ENCODE measurements around the gene REG3G.

REG3G gene

DNA sequence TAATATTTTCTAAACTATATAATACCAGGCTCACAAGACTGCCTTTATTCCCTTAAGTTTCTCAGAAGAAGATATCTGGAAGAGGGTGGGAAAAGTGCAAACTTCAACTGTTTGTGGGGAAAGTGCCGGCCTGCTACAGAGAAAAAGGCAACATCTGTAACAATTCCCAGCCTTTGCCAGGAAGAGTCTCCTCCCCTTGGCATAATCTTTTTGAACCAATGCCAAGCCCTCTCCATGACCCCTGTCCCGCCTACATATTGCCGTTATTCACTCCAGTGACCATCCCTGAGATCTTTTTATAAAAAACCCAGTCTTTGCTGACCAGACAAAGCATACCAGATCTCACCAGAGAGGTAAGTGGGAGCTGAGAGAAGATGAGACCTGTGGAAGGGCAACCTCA lies at the start of gene REG3G:
Gene REG3G (plus strand): TSS at position 282 of the 400 bp plus-strand sequence. CDS start 392 bp downstream, outside the sequence.
- DNase-seq (ENCODE audit: low read depth in 2 of 2) = no peak

GRCh38 chr2:78977661-78978145 lies 47.8 kb upstream of the REG3G start:
- DNase-seq (ENCODE audit: low read depth in 2 of 2) = no peak

DNA sequence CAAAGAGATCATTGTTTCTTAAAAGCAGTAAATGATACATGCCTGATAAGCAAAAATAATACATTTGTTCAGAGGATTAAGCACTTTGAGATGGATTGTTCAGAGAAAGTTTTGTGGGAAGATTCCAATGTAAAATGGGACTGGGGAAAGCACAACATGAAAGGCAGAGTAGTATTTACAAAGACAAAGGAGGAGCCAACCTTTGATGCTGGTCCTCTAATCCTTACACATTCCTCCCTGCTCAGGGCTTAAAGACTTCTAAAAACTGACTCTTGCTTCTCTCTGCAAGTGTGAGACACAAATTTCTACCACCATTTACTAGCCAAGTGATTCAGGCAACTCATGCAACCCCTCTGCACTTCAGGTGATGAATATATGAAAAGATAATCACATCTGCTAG lies 47.2 kb upstream of the REG3G start:
- no peak for DNase-seq (ENCODE audit: low read depth in 2 of 2)

- DNase-seq (ENCODE audit: low read depth in 2 of 2) = no peak
Measured at GRCh38 chr2:78979380-78980151, 45.9 kb upstream of the REG3G start.

DNA sequence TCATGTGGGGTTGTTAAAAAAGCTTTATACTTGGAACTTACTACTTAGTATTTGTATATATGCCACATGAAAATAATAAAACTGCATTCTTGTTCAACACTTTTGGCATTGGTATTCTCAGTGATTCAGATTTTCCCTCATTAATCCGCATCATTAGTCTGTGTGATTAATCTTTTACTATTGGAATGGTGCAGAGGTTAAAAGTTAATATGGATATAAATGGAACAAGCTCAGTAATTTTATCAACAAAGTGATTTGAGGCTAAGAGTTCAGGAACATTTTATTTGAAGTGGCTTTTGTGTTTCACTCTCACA lies 45.4 kb upstream of the REG3G start:
- DNase-seq (ENCODE audit: low read depth in 2 of 2) = no peak

GRCh38 chr2:78980871-78981270 lies 44.6 kb upstream of the REG3G start:
- no peak for DNase-seq (ENCODE audit: low read depth in 2 of 2)

DNA sequence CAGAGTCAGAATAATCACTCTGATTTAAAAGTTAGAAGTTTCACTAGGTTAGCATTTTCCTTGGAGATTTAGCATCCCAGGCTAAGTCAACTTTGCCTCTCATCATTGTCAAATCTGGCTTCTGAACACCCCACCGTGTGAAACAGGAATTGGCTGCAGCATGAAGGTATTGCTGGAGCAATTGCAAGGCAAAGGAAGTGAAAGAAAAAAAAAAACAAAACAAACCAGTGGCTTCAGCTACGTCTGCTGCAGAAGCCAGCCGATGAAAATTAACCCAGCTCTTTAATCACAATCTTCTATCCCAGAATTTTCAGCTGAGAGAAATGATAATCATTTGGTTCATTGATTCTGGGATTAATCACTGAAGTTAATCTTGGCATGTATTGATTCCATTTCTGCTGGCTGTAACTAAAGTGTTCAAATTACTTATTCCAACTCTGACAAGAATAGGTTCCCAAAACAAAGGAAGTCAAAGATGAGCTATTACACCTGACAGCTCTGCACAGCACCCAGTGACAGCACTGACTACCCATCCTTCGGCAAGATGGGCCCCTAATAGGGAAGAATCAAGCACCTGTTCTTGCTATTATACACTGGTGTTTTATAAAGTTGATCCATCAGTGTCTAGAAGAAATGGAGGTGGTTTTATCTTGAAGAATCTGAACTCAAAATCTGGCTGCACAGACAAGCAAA lies 42.7 kb upstream of the REG3G start:
- no peak for DNase-seq (ENCODE audit: low read depth in 2 of 2)

DNA sequence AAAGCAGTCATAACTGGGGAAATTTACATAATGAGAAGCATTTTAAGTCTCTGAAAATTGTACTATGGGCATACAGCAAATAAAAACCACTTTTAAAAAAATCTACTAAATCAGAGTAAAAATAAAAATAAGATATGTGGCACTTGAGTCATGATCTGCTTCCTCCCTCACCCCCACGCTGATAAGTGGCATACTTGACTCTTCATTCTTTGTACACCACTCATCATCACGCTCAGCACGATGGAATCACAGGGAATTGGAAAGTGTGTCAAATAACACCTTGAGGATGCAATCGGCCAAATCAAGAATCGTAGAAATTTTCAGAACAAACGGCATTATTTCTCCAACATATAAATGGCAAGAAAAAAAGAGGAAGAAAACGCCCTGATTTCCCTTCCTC lies 41.1 kb upstream of the REG3G start:
- DNase-seq (ENCODE audit: low read depth in 2 of 2) = no peak

DNA sequence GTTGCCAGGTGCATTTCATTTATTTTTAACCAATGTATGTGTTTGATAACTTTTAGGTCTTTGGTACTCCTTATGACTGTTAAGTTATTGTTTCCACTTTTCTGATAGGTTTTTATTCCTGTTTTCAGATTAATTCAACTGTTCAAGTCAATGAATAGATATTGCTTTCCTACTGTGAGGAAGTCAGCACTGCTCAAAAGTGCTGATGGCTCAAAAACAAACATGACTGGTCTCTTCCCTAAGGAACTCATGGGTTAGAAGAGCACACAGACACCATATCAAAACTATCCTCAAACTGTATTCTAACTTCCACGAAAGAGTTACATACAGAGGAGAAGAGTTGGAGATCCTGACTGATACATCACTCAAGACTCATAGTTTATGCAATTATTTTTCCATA lies 39.9 kb upstream of the REG3G start:
- DNase-seq (ENCODE audit: low read depth in 2 of 2) = no peak

GRCh38 chr2:78989051-78989450 lies 36.5 kb upstream of the REG3G start:
- DNase-seq (ENCODE audit: low read depth in 2 of 2) = no peak

- no peak for DNase-seq (ENCODE audit: low read depth in 2 of 2)
Measured at GRCh38 chr2:78992451-78992806, 33.1 kb upstream of the REG3G start.

DNA sequence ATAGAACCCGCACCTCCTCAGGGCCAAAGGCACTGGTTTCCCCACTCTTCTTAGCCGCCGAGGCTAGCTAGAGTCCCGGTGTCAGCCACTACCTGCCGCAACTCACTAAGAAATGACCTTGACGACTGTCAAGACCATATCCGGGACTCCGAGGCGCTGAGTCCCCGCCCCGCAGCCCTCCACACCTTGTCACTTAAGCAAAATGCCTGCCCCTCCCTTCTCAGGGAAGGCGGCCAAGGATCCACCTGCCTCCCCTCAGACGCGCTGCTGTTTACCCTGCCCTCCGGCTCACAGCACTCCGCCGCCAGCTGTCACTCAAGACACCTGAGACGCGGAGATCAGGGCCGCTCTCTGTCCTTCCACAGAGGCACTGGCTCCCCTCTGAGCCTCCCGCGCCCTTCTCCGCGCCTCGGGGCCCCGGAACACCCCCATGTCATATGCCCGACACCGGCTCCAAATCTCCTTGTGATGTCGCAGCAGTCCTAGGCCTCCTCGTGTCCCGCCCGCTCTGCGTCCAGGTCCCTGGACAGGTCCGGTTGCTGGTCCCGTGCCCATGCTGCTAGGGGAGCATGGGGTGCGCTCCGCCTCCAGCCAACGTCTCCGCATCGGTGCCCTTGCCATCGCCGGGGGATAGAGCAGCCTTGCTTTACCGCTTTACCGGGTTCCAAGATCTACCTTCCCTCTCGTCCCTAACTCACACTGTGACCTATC lies 32.5 kb upstream of the REG3G start:
- DNase-seq (ENCODE audit: low read depth in 2 of 2) = no peak

- no peak for DNase-seq (ENCODE audit: low read depth in 2 of 2)
Measured at GRCh38 chr2:78993518-78994148, 31.9 kb upstream of the REG3G start.

- no peak for DNase-seq (ENCODE audit: low read depth in 2 of 2)
Measured at GRCh38 chr2:78994789-78995188, 30.7 kb upstream of the REG3G start.

DNA sequence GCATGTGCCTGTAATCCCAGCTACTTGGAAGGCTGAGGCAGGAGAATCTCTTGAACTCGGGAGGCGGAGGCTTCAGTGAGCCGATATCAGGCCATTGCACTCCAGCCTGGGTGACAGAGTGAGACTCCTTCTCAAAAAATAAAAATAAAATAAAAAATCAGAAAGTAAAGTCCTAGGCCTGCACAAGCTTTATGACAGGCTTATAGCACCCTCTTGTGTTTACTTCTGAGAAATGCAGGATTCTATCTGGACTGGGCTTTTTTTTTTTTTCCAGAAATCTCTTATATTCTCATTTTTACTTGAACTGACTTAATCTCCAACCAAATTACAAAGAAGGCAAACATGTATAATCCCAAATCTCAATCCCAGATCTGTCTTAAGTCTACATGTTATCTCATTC lies 26.1 kb upstream of the REG3G start:
- DNase-seq (ENCODE audit: low read depth in 2 of 2) = no peak

GRCh38 chr2:79000008-79000576 lies 25.4 kb upstream of the REG3G start:
- DNase-seq (ENCODE audit: low read depth in 2 of 2) = no peak

DNA sequence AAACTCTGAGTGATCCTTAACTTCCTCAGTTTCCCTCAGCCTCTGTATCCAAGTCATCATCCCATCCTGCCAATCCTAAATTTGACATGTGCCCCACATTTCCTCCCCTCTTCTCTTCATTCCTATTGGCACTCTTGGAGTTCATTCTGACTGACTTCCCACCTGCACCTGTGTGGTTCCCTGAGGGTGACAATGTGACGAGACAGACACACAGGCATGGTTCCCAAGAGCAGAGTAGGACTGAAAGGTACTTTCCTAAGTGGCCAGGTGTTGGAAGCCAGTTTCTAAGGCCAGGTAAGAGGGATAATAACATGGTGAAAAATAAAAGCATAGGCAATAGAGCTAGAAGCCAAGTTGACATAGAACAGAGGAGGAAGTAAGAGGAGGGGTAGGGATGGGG lies 24.2 kb upstream of the REG3G start:
- DNase-seq (ENCODE audit: low read depth in 2 of 2) = no peak

GRCh38 chr2:79004680-79005079 lies 20.8 kb upstream of the REG3G start:
- no peak for DNase-seq (ENCODE audit: low read depth in 2 of 2)

- no peak for DNase-seq (ENCODE audit: low read depth in 2 of 2)
Measured at GRCh38 chr2:79005216-79005615, 20.3 kb upstream of the REG3G start.

DNA sequence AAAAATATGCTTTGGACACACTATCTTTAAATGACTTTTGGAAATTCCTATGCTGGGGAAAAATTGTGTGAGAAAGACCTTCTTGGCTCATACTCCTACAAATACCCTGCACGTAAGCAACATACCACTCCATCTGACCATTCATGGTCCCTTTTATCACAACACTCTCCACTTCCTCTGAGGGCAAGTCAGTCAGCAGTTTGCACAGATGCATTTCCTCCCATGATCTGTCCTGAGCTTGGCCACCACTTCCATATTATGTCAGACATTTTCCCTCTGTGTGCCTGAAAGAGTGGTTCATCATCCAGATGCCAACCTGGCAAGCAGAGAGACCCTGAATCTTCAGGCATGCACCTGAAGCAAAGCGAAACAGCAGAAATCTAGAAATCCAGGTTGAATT lies 16.1 kb upstream of the REG3G start:
- DNase-seq (ENCODE audit: low read depth in 2 of 2) = no peak

- no peak for DNase-seq (ENCODE audit: low read depth in 2 of 2)
Measured at GRCh38 chr2:79011496-79011895, 14.0 kb upstream of the REG3G start.

DNA sequence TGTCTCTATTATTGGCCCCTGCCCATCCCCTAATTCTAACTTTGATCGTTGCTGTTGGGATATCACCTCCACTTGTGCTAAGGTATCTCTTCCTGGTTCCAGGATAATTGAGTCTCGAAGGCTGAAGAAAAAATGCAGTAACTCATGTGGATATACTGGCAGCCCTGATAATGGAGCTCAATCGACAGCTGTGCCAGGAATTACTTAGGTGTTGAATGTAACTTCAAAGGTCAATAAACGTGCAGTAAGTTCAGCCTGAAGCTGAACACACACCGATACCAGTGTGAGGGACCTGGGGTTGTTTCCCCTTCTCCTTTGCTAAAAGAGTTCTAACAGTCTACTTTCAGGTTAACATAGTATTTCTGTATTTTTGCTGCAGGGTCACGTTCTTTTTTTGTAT lies 11.9 kb upstream of the REG3G start:
- no peak for DNase-seq (ENCODE audit: low read depth in 2 of 2)
